ENCODE data around the gene HOXB8.

Gene HOXB8

GRCh38 chr17:48589831-48590606, 25.1 kb downstream of the HOXB8 start, which contains the start of gene HOXB3:
HOXB3 (minus strand) TSS chr17:48590241; CDS start chr17:48552474, 37,767 bp downstream.
- Histone ChIP-seq H3K9me3 (ENCODE audit: insufficient read depth, low read length) (no peaks in the 10 kb centered on the region), H3K4me3 (ENCODE audit: insufficient read depth, low read length, poor library complexity, severe bottlenecking) (no peak within 1 kb of the TSS), H3K27ac (ENCODE audit: low read depth, low read length) (no peak within 1 kb of the TSS), H3K79me2 (ENCODE audit: insufficient read depth, low read length) (no peaks in the 10 kb centered on the region), H3F3A (ENCODE audit: insufficient read depth) (no peaks in the 10 kb centered on the region), H3K36me3 (ENCODE audit: low read length) (no peaks in the 10 kb centered on the region), H2AFZ (ENCODE audit: low read depth, low read length, severe bottlenecking) (no peak within 1 kb of the TSS), H3K9me2 (replicated peaks; ENCODE audit: insufficient read depth, low read length) (no peaks in the 10 kb centered on the region), H4K20me1 (ENCODE audit: low read depth, low read length) (no peaks in the 10 kb centered on the region), H3K27me3 (ENCODE audit: low read length) (no peaks in the 10 kb centered on the region), H3K9ac (ENCODE audit: low read length) (no peak within 1 kb of the TSS), H3K4me2 (ENCODE audit: low read depth, low read length, poor library complexity, severe bottlenecking) (no peak within 1 kb of the TSS)
- TF ChIP-seq, protein P1, sequence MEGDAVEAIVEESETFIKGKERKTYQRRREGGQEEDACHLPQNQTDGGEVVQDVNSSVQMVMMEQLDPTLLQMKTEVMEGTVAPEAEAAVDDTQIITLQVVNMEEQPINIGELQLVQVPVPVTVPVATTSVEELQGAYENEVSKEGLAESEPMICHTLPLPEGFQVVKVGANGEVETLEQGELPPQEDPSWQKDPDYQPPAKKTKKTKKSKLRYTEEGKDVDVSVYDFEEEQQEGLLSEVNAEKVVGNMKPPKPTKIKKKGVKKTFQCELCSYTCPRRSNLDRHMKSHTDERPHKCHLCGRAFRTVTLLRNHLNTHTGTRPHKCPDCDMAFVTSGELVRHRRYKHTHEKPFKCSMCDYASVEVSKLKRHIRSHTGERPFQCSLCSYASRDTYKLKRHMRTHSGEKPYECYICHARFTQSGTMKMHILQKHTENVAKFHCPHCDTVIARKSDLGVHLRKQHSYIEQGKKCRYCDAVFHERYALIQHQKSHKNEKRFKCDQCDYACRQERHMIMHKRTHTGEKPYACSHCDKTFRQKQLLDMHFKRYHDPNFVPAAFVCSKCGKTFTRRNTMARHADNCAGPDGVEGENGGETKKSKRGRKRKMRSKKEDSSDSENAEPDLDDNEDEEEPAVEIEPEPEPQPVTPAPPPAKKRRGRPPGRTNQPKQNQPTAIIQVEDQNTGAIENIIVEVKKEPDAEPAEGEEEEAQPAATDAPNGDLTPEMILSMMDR (IDR thresholded peaks at IDR 0.05; ENCODE audit: insufficient read depth, low read length, poor library complexity, severe bottlenecking) = no peak
- no peak for TF ChIP-seq EZH2phosphoT487 (conservative IDR thresholded peaks at IDR 0.05; ENCODE audit: low read length)

DNA sequence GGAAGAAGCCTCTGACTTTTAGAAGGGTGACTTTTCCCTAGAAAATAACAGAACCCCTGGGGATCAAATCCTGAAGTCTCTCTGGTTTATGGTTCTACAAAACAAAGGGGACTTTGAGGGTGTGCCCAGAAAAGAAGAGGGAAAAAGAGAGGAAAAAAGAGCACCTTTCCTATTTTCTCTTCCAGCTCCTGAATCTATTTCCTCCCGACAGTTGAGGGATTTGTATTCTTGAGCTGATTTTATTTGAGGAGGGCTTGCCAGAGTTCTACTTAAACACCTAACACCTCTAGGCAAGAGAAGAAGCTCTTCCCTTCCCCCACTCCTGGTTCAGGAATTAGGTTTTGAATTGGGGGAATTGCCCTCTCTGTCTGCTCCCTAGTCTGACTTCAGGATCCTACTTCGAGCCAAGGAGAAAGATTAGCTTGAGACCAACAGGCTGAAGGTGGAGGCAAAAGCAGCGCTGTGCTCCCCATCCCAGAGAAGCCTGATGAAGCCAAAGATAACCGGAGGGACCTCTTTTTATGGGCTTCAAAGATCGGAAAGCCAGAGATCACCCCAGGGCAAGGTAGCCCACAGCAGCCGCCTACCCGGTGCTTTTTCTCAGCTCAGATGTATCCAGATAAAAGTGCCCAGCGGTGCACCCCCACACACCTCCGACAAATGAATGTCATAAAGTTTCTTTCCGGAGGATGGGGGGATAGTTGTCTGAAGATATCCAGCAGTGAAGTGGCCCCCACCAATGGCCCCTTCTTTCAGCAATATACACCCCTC, 25.8 kb downstream of the HOXB8 start:
- Histone ChIP-seq H3K36me3 (ENCODE audit: low read length) (no peaks in the 10 kb centered on the region), H3K79me2 (ENCODE audit: insufficient read depth, low read length) (no peaks in the 10 kb centered on the region), H4K20me1 (ENCODE audit: low read depth, low read length) (no peaks in the 10 kb centered on the region), H2AFZ (ENCODE audit: low read depth, low read length, severe bottlenecking) (no peak overlapping the region), H3K9ac (ENCODE audit: low read length) (no peak overlapping the region), H3K4me2 (ENCODE audit: low read depth, low read length, poor library complexity, severe bottlenecking) (no peak overlapping the region), H3K9me3 (ENCODE audit: insufficient read depth, low read length) (no peaks in the 10 kb centered on the region), H3K9me2 (replicated peaks; ENCODE audit: insufficient read depth, low read length) (no peaks in the 10 kb centered on the region), H3K27ac (ENCODE audit: low read depth, low read length) (no peak overlapping the region), H3F3A (ENCODE audit: insufficient read depth) (no peaks in the 10 kb centered on the region), H3K4me3 (ENCODE audit: insufficient read depth, low read length, poor library complexity, severe bottlenecking) (no peak overlapping the region), H3K27me3 (ENCODE audit: low read length) (no peaks in the 10 kb centered on the region)
- TF ChIP-seq EZH2phosphoT487 (conservative IDR thresholded peaks at IDR 0.05; ENCODE audit: low read length) = no peak
- TF ChIP-seq, protein P1 (IDR thresholded peaks at IDR 0.05; ENCODE audit: insufficient read depth, low read length, poor library complexity, severe bottlenecking) = no peak

DNA sequence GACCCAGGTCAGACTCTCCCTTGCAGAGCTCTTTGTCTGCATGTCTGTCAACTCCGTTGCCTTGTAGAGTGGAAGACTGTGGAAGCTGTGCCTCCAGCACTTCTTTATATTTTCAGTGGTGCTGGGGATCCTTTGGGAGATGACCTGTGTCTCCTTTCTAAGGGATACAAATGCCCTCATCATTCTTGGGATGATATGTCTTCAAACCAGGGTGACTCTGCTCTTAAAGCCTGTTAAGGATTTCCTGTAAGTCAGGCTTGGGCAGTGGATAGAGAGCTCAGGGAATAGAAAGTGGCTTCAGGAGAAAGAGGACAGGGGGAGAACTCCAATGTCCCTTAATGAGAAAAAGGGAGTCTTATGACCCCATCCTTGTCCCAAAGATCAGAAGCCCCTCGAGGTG, 26.6 kb downstream of the HOXB8 start:
- Histone ChIP-seq H4K20me1 (ENCODE audit: low read depth, low read length) (no peaks in the 10 kb centered on the region), H2AFZ (ENCODE audit: low read depth, low read length, severe bottlenecking) (no peak overlapping the region), H3K4me2 (ENCODE audit: low read depth, low read length, poor library complexity, severe bottlenecking) (no peak overlapping the region), H3K27me3 (ENCODE audit: low read length) (no peaks in the 10 kb centered on the region), H3K9me3 (ENCODE audit: insufficient read depth, low read length) (no peaks in the 10 kb centered on the region), H3K4me3 (ENCODE audit: insufficient read depth, low read length, poor library complexity, severe bottlenecking) (no peak overlapping the region), H3K27ac (ENCODE audit: low read depth, low read length) (no peak overlapping the region), H3K36me3 (ENCODE audit: low read length) (no peaks in the 10 kb centered on the region), H3K79me2 (ENCODE audit: insufficient read depth, low read length) (no peaks in the 10 kb centered on the region), H3K9ac (ENCODE audit: low read length) (no peak overlapping the region), H3K9me2 (replicated peaks; ENCODE audit: insufficient read depth, low read length) (no peaks in the 10 kb centered on the region), H3F3A (ENCODE audit: insufficient read depth) (no peaks in the 10 kb centered on the region)
- TF ChIP-seq, protein P1 (IDR thresholded peaks at IDR 0.05; ENCODE audit: insufficient read depth, low read length, poor library complexity, severe bottlenecking) = no peak
- TF ChIP-seq EZH2phosphoT487 (conservative IDR thresholded peaks at IDR 0.05; ENCODE audit: low read length) = no peak

Data from SU-DHL-6 (cell line).